GM23338 (cell line): ENCODE data around the gene PCGF6. TPM values are rescaled to one million over a fixed set of nuclear protein-coding genes. Genes with fewer than 3 reads are reported as not detected.

Source experiments
- EZH2 ChIP-seq: fragments of 200-600 bp; sonication (generic); IDR thresholded peaks from one replicate; pipeline ENCODE4 v1.8.0; 2017; ENCODE audit warnings: antibody characterized with exemption, mild to moderate bottlenecking, low read depth; ENCODE audit not compliant: unreplicated experiment
- EZH2phosphoT487 ChIP-seq: fragments of 200-600 bp; sonication (generic); IDR thresholded peaks from one replicate; pipeline ENCODE4 v1.8.1; 2018; ENCODE audit warnings: antibody characterized with exemption; ENCODE audit not compliant: unreplicated experiment
- JUNB ChIP-seq: IDR thresholded peaks from one replicate; pipeline ENCODE4 v1.6.1; 2016; ENCODE audit warnings: antibody characterized with exemption; ENCODE audit not compliant: unreplicated experiment
- POLR2AphosphoS5 ChIP-seq: IDR thresholded peaks from 2 replicates; pipeline ENCODE4 v1.6.1; 2016; ENCODE audit warnings: antibody characterized with exemption, low read depth
- STAT1 ChIP-seq: IDR thresholded peaks from one replicate; pipeline ENCODE4 v1.6.1; 2016; ENCODE audit warnings: antibody characterized with exemption; ENCODE audit not compliant: unreplicated experiment
- ZNF114 ChIP-seq: fragments of 250-450 bp; sonication (Bioruptor Pico); IDR thresholded peaks from 2 replicates; pipeline ENCODE4 v1.5.0; 2020; ENCODE audit warnings: mild to moderate bottlenecking, moderate library complexity
- microRNA counts: library from miRNA; unstranded; fragments of <30 nt; microRNA quantifications from one replicate; lab custom pipeline; 2017
- microRNA-seq: library from miRNA; unstranded; fragments of <30 nt; microRNA quantifications from one replicate; pipeline ENCODE4, GENCODE V29; 2017
- polyA plus RNA-seq: library from polyadenylated mRNA; unstranded; fragments of >200 nt; fragmentation: Nextera tagmentation; extraction: Ambion mirVana; gene quantifications from 2 replicates; pipeline ENCODE4 v1.2.1, GENCODE V29; 2016
- small RNA-seq: library from RNA; depleted of rRNA; stranded (forward); fragments of <200 nt; gene quantifications from one replicate; pipeline ENCODE3, GENCODE V24; 2014; ENCODE audit warnings: low replicate concordance
- total RNA-seq: library from RNA; depleted of rRNA; stranded (reverse); fragments of >200 nt; shearing (Covaris generic); gene quantifications from 2 replicates; pipeline ENCODE4 v1.2.3, GENCODE V29; 2014; rRNA removed
- TF ChIP-seq, protein P1 (sequence below): IDR thresholded peaks from one replicate; pipeline ENCODE4 v1.6.1; 2018; ENCODE audit warnings: antibody characterized with exemption; ENCODE audit not compliant: unreplicated experiment
- TF ChIP-seq, protein P2 (sequence below): IDR thresholded peaks from 2 replicates; pipeline ENCODE4 v1.6.1; 2016; ENCODE audit warnings: antibody characterized with exemption

The PCGF6 gene
- total and polyA plus RNA-seq, 2 experiments from 2014 or later: 14.0 to 22.3 TPM

DNA sequence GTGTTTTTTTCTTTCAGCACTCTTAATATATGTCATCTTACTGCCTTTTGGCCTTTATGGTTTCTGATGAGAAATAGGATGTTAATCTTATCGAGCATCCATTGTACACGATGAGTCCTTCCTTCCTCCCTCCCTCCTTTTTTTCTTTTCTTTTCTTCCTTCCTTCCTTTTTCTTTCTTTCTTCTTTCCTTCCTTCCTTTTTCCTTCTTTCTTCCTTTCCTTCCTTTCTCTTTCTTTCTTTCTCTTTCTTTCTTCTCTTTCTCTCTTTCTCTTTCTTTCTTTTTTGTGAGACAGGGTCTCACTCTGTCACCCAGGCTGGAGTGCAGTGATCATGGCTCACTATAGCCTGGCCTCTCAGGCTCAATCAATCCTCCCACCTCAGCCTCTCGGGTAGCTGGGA is 96.8 kb downstream of the PCGF6 start (continued):
- TF ChIP-seq, protein P1, sequence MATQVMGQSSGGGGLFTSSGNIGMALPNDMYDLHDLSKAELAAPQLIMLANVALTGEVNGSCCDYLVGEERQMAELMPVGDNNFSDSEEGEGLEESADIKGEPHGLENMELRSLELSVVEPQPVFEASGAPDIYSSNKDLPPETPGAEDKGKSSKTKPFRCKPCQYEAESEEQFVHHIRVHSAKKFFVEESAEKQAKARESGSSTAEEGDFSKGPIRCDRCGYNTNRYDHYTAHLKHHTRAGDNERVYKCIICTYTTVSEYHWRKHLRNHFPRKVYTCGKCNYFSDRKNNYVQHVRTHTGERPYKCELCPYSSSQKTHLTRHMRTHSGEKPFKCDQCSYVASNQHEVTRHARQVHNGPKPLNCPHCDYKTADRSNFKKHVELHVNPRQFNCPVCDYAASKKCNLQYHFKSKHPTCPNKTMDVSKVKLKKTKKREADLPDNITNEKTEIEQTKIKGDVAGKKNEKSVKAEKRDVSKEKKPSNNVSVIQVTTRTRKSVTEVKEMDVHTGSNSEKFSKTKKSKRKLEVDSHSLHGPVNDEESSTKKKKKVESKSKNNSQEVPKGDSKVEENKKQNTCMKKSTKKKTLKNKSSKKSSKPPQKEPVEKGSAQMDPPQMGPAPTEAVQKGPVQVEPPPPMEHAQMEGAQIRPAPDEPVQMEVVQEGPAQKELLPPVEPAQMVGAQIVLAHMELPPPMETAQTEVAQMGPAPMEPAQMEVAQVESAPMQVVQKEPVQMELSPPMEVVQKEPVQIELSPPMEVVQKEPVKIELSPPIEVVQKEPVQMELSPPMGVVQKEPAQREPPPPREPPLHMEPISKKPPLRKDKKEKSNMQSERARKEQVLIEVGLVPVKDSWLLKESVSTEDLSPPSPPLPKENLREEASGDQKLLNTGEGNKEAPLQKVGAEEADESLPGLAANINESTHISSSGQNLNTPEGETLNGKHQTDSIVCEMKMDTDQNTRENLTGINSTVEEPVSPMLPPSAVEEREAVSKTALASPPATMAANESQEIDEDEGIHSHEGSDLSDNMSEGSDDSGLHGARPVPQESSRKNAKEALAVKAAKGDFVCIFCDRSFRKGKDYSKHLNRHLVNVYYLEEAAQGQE: no peak
- TF ChIP-seq JUNB: no peak
- no peak for TF ChIP-seq EZH2
- TF ChIP-seq, protein P2, sequence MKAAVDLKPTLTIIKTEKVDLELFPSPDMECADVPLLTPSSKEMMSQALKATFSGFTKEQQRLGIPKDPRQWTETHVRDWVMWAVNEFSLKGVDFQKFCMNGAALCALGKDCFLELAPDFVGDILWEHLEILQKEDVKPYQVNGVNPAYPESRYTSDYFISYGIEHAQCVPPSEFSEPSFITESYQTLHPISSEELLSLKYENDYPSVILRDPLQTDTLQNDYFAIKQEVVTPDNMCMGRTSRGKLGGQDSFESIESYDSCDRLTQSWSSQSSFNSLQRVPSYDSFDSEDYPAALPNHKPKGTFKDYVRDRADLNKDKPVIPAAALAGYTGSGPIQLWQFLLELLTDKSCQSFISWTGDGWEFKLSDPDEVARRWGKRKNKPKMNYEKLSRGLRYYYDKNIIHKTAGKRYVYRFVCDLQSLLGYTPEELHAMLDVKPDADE: no peak
- no peak for TF ChIP-seq POLR2AphosphoS5
- TF ChIP-seq STAT1: no peak
- TF ChIP-seq ZNF114 (CRISPR knock-in tag): no peak
- TF ChIP-seq EZH2phosphoT487: no peak

MicroRNAs encoded within 50 kb of the gene (microRNA counts, 767-probe panel; counts per million panel counts)
- not detected for microRNA hsa-miR-1307-3p (lab: Ali Mortazavi, UCI)

Small RNA genes within 50 kb of the gene (microRNA-seq; reads per million reads assigned to microRNA genes)
- 672 reads per million, percentile 89 among the genes with 10 or more reads in this experiment for gene MIR1307

Small RNA genes within 50 kb of the gene (small RNA-seq; reads per million reads assigned to genes)
- gene RNU11-3P: not detected

Other genes starting within 250 kb of the PCGF6 start
- 85.4 and 107 TPM in 2 replicates for gene NT5C2, start 157.9 kb downstream of the PCGF6 start, total RNA-seq
- 27.1 and 33.9 TPM in 2 replicates for gene NT5C2, start 157.9 kb downstream of the PCGF6 start, polyA plus RNA-seq
- not detected in 2 replicates for gene RPEL1, start 105.3 kb downstream of the PCGF6 start, total RNA-seq
- 0.21 TPM in 1 of 2 replicates, not detected in the other for gene RPEL1, start 105.3 kb downstream of the PCGF6 start, polyA plus RNA-seq
- gene INA, start 74.0 kb downstream of the PCGF6 start, total RNA-seq: 25.1 and 26.1 TPM in 2 replicates
- 9.0 and 10.0 TPM in 2 replicates for gene INA, start 74.0 kb downstream of the PCGF6 start, polyA plus RNA-seq
- gene TAF5, start 16.8 kb upstream of the PCGF6 start, total RNA-seq: 22.8 and 25.9 TPM in 2 replicates
- 8.6 and 10.4 TPM in 2 replicates for gene TAF5, start 16.8 kb upstream of the PCGF6 start, polyA plus RNA-seq
- gene ATP5MK, start 45.3 kb upstream of the PCGF6 start, total RNA-seq: 227 and 351 TPM in 2 replicates
- 1,139 and 1,414 TPM in 2 replicates for gene ATP5MK, start 45.3 kb upstream of the PCGF6 start, polyA plus RNA-seq
- gene PDCD11, start 45.5 kb upstream of the PCGF6 start, total RNA-seq: 67.0 and 82.1 TPM in 2 replicates
- 87.8 and 99.9 TPM in 2 replicates for gene PDCD11, start 45.5 kb upstream of the PCGF6 start, polyA plus RNA-seq
- gene CALHM2, start 101.2 kb upstream of the PCGF6 start, total RNA-seq: 2.1 and 2.7 TPM in 2 replicates
- gene CALHM2, start 101.2 kb upstream of the PCGF6 start, polyA plus RNA-seq: 2.1 and 2.2 TPM in 2 replicates
- gene CALHM1, start 107.8 kb upstream of the PCGF6 start, total RNA-seq: 0.93 TPM in 1 of 2 replicates, not detected in the other
- 0.11 and 0.16 TPM in 2 replicates for gene CALHM1, start 107.8 kb upstream of the PCGF6 start, polyA plus RNA-seq
- 0.14 TPM in 1 of 2 replicates, not detected in the other for gene CALHM3, start 128.1 kb upstream of the PCGF6 start, total RNA-seq
- gene CALHM3, start 128.1 kb upstream of the PCGF6 start, polyA plus RNA-seq: 0.19 TPM in 1 of 2 replicates, not detected in the other
- 1.1 and 3.8 TPM in 2 replicates for gene NEURL1, start 142.6 kb upstream of the PCGF6 start, total RNA-seq
- 0.71 and 0.82 TPM in 2 replicates for gene NEURL1, start 142.6 kb upstream of the PCGF6 start, polyA plus RNA-seq